DOHH2 (cell line): ENCODE results near the gene OR2S2.

Source experiments
- H3F3A ChIP-seq: fragments of 200-600 bp; sonication (generic), shearing (Covaris generic); 2 replicates; pipeline ENCODE4 v1.6.0; 2016; ENCODE audit warnings: antibody characterized with exemption, mild to moderate bottlenecking; ENCODE audit not compliant: control insufficient read depth, insufficient read depth
- H3K27ac ChIP-seq: fragments of 200-600 bp; sonication (generic); 2 replicates; pipeline ENCODE4 v1.5.1; 2014; ENCODE audit warnings: low read depth, mild to moderate bottlenecking, low read length, moderate library complexity
- H3K27me3 ChIP-seq: fragments of 200-600 bp; sonication (generic); 2 replicates; pipeline ENCODE4 v1.6.1; 2014; ENCODE audit warnings: mild to moderate bottlenecking, low read length, mixed read lengths; ENCODE audit not compliant: control insufficient read depth
- H3K36me3 ChIP-seq: fragments of 200-600 bp; sonication (generic); 2 replicates; pipeline ENCODE4 v1.6.1; 2014; ENCODE audit warnings: mild to moderate bottlenecking, low read length, moderate library complexity, mixed read lengths; ENCODE audit not compliant: control insufficient read depth
- H3K4me1 ChIP-seq: fragments of 200-600 bp; sonication (generic); 2 replicates; pipeline ENCODE4 v1.6.1; 2014; ENCODE audit warnings: mild to moderate bottlenecking, low read length, mixed read lengths; ENCODE audit not compliant: control insufficient read depth
- H3K4me2 ChIP-seq: fragments of 200-600 bp; sonication (generic); 2 replicates; pipeline ENCODE4 v1.6.0; 2014; ENCODE audit warnings: mild to moderate bottlenecking, low read length, moderate library complexity
- H3K4me3 ChIP-seq: fragments of 200-600 bp; sonication (generic); 2 replicates; pipeline ENCODE4 v1.5.1; 2014; ENCODE audit warnings: mild to moderate bottlenecking, low read length, mixed read lengths
- H3K79me2 ChIP-seq: fragments of 200-600 bp; sonication (generic); 2 replicates; pipeline ENCODE4 v1.6.1; 2014; ENCODE audit warnings: mild to moderate bottlenecking, low read length, mixed read lengths; ENCODE audit not compliant: control insufficient read depth
- H3K9me2 ChIP-seq: fragments of 200-600 bp; sonication (generic); replicated peaks from 2 replicates; pipeline ENCODE4 v1.6.1; 2014; ENCODE audit warnings: mild to moderate bottlenecking, low read length, mixed read lengths; ENCODE audit not compliant: control insufficient read depth
- H3K9me3 ChIP-seq: fragments of 200-600 bp; sonication (generic); 2 replicates; pipeline ENCODE4 v1.6.1; 2014; ENCODE audit warnings: antibody characterized with exemption, low read length, mixed read lengths; ENCODE audit not compliant: control insufficient read depth, insufficient read depth
- H4K20me1 ChIP-seq: fragments of 200-600 bp; sonication (generic); 2 replicates; pipeline ENCODE4 v1.6.0; 2014; ENCODE audit warnings: low read depth, mild to moderate bottlenecking, antibody characterized with exemption, low read length, moderate library complexity; ENCODE audit not compliant: control insufficient read depth, insufficient read depth
- CTCF ChIP-seq: fragments of 200-600 bp; sonication (generic); IDR thresholded peaks from one replicate; pipeline ENCODE4 v1.5.1; 2014; ENCODE audit warnings: antibody characterized with exemption, mild to moderate bottlenecking, low read depth, low read length; ENCODE audit not compliant: poor library complexity, severe bottlenecking
- EZH2phosphoT487 ChIP-seq: fragments of 200-600 bp; sonication (generic); IDR thresholded peaks from 2 replicates; pipeline ENCODE4 v1.6.1; 2017; ENCODE audit warnings: borderline replicate concordance, mild to moderate bottlenecking, antibody characterized with exemption, low read length, moderate library complexity, mixed read lengths

The OR2S2 gene

DNA sequence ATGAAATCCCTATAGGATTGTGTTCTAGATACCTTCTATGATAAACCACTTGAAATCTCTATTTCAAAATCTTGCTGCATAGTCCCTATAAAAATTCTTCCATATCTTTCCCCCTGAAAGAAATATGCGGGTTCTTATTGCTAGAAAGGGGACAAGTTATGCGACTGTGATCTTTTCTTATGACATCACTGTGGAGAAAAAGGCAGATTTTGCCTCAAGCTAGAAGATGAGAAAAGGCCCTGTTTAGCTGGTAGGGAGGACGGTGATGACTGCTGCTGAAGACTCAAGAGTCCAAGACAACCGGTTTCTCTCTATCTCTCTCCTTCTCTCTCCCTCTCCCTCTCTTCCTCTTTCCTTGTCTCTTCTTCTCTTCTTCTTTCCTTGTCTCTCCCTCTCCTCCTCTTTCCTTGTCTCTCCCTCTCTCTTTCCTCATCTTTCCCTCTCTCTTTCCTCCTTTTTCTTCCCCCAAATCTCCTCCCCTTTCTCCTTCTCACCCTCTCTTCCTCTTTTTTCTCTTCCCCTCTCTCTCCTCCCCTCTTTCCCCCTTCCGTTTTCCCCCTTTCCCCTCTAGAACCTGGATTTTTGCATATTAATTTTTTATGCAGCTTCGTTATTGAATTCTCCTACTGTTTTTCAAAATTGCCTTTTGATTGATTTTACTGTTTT lies 5.3 kb downstream of the OR2S2 start:
- Histone ChIP-seq H3K36me3 (no peaks in the 10 kb centered on the region), H3K27ac (no peak overlapping the region)

DNA sequence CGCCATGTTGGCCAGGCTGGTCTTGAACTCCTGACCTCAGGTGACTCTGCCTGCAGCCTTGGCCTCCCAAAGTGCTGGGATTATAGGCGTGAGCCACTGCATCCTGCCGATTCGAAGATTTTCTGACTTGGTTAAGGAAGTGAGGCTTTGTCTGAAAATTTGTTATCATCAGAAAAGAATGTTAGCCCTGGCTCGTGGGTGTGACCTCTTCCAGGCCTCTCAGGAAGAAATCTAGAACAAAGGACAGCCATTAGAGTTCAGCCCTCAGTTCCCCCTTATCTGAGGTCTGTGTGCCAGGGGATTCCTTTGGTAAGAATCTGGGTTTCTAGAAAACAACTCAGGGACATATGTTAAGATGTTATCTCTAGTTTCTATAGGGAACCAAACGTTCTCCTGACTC lies 6.2 kb downstream of the OR2S2 start:
- Histone ChIP-seq H3F3A (no peaks in the 10 kb centered on the region), H3K27ac (no peak overlapping the region)
- TF ChIP-seq CTCF (no peak), EZH2phosphoT487 (no peak)

More for the DNA sequence above, 5.3 kb downstream of the OR2S2 start:
- Histone ChIP-seq H3K27me3 (peaks cover 13% of the 10 kb centered on the region), H3K9me3 (no peaks in the 10 kb centered on the region), H3K4me1 (peaks cover 2% of the 10 kb centered on the region), H4K20me1 (no peaks in the 10 kb centered on the region), H3K4me3 (no peak overlapping the region), H3F3A (no peaks in the 10 kb centered on the region), H3K79me2 (no peaks in the 10 kb centered on the region), H3K4me2 (no peak overlapping the region), H3K9me2 (no peaks in the 10 kb centered on the region)
- TF ChIP-seq EZH2phosphoT487 (no peak), CTCF (no peak)

GRCh38 chr9:35948901-35949318 lies 9.0 kb downstream of the OR2S2 start:
- no peaks in the 10 kb centered on the region for H4K20me1 ChIP-seq
- H3K9me2 ChIP-seq, result no peaks in the 10 kb centered on the region
- H3K4me1 ChIP-seq, result peaks cover 19% of the 10 kb centered on the region
- no peaks in the 10 kb centered on the region for H3K79me2 ChIP-seq
- H3K36me3 ChIP-seq, result no peaks in the 10 kb centered on the region
- H3K27ac ChIP-seq, result no peak overlapping the region
- no peaks in the 10 kb centered on the region; the same call in 1 of the 2 replicates for H3K27me3 ChIP-seq
- H3K9me3 ChIP-seq, result no peaks in the 10 kb centered on the region
- 0 out of 2 replicates have a peak, but pooled peaks cover 4% of the 10 kb centered on the region for H3F3A ChIP-seq
- H3K4me2 ChIP-seq, result no peak overlapping the region
- no peak overlapping the region for H3K4me3 ChIP-seq
- no peak for TF ChIP-seq CTCF
- TF ChIP-seq EZH2phosphoT487, result no peak

More for the DNA sequence above, 6.2 kb downstream of the OR2S2 start:
- no peaks in the 10 kb centered on the region for H3K9me2 ChIP-seq
- H3K4me1 ChIP-seq, result peaks cover 8% of the 10 kb centered on the region
- H3K9me3 ChIP-seq, result no peaks in the 10 kb centered on the region
- no peaks in the 10 kb centered on the region for H3K79me2 ChIP-seq
- no peak overlapping the region for H3K4me3 ChIP-seq
- peaks cover 5% of the 10 kb centered on the region for H3K27me3 ChIP-seq
- no peak overlapping the region for H3K4me2 ChIP-seq
- H4K20me1 ChIP-seq, result no peaks in the 10 kb centered on the region
- H3K36me3 ChIP-seq, result no peaks in the 10 kb centered on the region
